Hepatocyte (in vitro differentiated cells): ENCODE measurements around the gene LY6G6F.

Source experiments
- EZH2phosphoT487 ChIP-seq: fragments of 200-600 bp; sonication (generic); IDR thresholded peaks from one replicate; pipeline ENCODE4 v1.6.1; 2018; ENCODE audit warnings: antibody characterized with exemption, mild to moderate bottlenecking, low read depth, moderate library complexity; ENCODE audit not compliant: unreplicated experiment, severe bottlenecking
- TF ChIP-seq, protein P1 (sequence below): fragments of 200-600 bp; sonication (generic); IDR thresholded peaks from 2 replicates; pipeline ENCODE4 v1.5.1; 2016; ENCODE audit warnings: antibody characterized with exemption, mild to moderate bottlenecking; ENCODE audit not compliant: poor library complexity

DNA sequence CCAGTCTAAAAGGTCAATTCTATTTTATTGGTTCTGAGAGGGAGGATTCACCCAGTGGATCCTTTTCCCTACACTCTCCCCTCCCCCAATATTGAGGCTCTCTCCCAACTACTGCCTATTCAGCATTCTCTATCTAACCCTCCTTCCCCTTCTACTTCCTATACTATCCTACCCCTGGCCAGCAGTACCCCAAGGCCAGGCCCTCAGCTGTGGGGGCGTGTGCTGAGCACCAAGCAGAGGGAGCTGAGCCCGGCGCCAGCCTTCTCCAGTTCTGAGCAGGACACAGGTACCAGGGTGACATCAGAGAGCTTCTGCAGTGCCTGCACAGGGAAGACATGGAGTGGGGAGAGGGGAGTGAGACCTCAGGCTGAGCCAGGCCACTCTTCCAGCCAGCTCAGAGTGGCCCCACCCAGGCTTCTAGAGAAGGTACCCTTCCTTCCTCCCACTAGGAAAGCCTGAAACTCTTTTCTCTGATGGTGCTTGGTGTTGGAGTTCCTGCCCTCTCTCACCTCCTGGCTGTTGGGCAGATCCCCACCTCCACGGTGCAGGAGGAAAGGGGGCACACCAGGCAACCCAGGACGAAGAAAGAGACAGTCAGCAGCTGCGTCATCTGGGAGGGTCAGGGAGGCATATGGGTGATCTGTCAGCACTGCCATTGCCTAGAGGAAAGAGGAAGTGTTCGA, 20.5 kb downstream of the LY6G6F start:
- TF ChIP-seq, protein P1, sequence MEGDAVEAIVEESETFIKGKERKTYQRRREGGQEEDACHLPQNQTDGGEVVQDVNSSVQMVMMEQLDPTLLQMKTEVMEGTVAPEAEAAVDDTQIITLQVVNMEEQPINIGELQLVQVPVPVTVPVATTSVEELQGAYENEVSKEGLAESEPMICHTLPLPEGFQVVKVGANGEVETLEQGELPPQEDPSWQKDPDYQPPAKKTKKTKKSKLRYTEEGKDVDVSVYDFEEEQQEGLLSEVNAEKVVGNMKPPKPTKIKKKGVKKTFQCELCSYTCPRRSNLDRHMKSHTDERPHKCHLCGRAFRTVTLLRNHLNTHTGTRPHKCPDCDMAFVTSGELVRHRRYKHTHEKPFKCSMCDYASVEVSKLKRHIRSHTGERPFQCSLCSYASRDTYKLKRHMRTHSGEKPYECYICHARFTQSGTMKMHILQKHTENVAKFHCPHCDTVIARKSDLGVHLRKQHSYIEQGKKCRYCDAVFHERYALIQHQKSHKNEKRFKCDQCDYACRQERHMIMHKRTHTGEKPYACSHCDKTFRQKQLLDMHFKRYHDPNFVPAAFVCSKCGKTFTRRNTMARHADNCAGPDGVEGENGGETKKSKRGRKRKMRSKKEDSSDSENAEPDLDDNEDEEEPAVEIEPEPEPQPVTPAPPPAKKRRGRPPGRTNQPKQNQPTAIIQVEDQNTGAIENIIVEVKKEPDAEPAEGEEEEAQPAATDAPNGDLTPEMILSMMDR: no peak
- TF ChIP-seq EZH2phosphoT487: no peak
